T47D (cell line): Measurements from ENCODE around the gene DONSON.

ENCODE experiments used
- DNase-seq, 2 experiments: peaks; one replicate each; pipeline versions ENCODE4 v3.0.0 to v3.0.0-alpha.2; 2011 to 2012; ENCODE audit warnings: low read depth in 1 of 2, low spot score in 1 of 2
- JUND ChIP-seq: IDR thresholded peaks from 2 replicates; pipeline ENCODE4 v1.6.1; 2012; ENCODE audit warnings: low read depth
- in situ Hi-C: cut with HindIII; loops from 2 replicates; pipeline ENCODE4 v1.10.0; 2016; ENCODE audit warnings: low sequenced_read_pairs, low pct_unique_long_range_greater_than_20kb

The DONSON gene

GRCh38 chr21:33557447-33557846, 31.0 kb downstream of the DONSON start:
- in situ Hi-C loops: no loop called here
- no peak for TF ChIP-seq JUND
- DNase-seq: no peak

GRCh38 chr21:33554982-33555344, 33.5 kb downstream of the DONSON start:
- no peak for DNase-seq

DNA sequence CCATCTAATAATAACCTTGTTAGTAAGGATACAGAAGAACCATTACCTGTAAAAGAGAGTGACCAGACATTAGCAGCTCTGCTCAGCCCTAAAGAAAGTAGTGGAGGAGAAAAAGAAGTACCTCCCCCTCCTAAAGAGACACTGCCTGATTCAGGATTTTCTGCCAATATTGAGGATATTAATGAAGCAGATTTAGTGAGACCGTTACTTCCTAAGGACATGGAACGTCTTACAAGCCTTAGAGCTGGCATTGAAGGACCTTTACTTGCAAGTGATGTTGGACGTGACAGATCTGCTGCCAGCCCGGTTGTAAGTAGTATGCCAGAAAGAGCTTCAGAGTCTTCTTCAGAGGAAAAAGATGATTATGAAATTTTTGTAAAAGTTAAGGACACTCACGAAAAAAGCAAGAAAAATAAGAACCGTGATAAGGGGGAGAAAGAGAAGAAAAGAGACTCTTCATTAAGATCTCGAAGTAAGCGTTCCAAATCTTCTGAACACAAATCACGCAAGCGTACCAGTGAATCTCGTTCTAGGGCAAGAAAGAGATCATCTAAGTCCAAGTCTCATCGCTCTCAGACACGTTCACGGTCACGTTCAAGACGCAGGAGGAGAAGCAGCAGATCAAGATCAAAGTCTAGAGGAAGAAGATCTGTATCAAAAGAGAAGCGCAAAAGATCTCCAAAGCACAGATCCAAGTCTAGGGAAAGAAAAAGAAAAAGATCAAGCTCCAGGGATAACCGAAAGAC, 34.1 kb downstream of the DONSON start:
- TF ChIP-seq JUND: no peak
- no peak for DNase-seq
- in situ Hi-C loops: no loop called here

More at GRCh38 chr21:33554982-33555344, 33.5 kb downstream of the DONSON start:
- in situ Hi-C loops: no loop called here
- TF ChIP-seq JUND: no peak

DNA sequence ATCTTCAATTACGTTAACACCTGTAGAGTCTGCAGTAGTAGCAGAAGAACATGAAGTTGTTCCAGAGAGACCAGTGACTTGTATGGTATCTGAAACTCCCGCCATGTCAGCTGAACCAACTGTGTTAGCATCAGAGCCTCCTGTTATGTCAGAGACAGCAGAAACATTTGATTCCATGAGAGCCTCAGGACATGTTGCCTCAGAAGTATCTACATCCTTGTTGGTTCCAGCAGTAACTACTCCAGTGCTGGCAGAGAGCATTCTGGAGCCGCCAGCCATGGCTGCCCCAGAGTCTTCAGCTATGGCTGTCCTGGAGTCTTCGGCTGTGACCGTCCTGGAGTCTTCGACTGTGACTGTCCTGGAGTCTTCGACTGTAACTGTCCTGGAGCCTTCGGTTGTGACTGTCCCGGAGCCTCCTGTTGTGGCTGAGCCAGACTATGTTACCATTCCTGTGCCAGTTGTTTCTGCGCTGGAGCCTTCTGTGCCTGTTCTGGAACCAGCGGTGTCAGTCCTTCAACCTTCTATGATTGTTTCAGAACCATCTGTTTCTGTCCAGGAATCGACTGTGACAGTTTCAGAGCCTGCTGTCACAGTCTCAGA, 35.4 kb downstream of the DONSON start:
- no peak for TF ChIP-seq JUND
- DNase-seq: no peak
- in situ Hi-C loops: no loop called here

- no peak for DNase-seq
- no peak for TF ChIP-seq JUND
- in situ Hi-C loops: no loop called here
Observed at GRCh38 chr21:33552093-33552998, 36.1 kb downstream of the DONSON start.

GRCh38 chr21:33551664-33552063, 36.8 kb downstream of the DONSON start:
- DNase-seq: no peak
- no peak for TF ChIP-seq JUND
- in situ Hi-C loops: no loop called here

DNA sequence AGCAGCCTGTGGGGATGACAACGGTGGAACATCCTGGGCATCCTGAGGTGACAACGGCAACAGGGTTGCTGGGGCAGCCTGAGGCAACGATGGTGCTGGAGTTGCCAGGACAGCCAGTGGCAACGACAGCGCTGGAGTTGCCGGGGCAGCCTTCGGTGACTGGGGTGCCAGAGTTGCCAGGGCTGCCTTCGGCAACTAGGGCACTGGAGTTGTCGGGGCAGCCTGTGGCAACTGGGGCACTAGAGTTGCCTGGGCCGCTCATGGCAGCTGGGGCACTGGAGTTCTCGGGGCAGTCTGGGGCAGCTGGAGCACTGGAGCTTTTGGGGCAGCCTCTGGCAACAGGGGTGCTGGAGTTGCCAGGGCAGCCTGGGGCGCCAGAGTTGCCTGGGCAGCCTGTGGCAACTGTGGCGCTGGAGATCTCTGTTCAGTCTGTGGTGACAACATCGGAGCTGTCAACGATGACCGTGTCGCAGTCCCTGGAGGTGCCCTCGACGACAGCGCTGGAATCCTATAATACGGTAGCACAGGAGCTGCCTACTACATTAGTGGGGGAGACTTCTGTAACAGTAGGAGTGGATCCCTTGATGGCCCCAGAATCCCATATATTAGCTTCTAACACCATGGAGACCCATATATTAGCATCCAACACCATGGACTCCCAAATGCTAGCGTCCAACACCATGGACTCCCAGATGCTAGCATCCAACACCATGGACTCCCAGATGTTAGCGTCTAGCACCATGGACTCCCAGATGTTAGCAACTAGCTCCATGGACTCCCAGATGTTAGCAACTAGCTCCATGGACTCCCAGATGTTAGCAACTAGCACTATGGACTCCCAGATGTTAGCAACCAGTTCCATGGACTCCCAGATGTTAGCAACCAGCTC, 37.5 kb downstream of the DONSON start:
- in situ Hi-C loops: no loop called here
- DNase-seq: no peak
- no peak for TF ChIP-seq JUND

- TF ChIP-seq JUND: no peak
- in situ Hi-C loops: no loop called here
- no peak for DNase-seq
Observed at GRCh38 chr21:33549848-33550771, 38.4 kb downstream of the DONSON start.

GRCh38 chr21:33546086-33546485, 42.4 kb downstream of the DONSON start:
- in situ Hi-C loops: no loop called here
- no peak for TF ChIP-seq JUND
- DNase-seq: no peak

DNA sequence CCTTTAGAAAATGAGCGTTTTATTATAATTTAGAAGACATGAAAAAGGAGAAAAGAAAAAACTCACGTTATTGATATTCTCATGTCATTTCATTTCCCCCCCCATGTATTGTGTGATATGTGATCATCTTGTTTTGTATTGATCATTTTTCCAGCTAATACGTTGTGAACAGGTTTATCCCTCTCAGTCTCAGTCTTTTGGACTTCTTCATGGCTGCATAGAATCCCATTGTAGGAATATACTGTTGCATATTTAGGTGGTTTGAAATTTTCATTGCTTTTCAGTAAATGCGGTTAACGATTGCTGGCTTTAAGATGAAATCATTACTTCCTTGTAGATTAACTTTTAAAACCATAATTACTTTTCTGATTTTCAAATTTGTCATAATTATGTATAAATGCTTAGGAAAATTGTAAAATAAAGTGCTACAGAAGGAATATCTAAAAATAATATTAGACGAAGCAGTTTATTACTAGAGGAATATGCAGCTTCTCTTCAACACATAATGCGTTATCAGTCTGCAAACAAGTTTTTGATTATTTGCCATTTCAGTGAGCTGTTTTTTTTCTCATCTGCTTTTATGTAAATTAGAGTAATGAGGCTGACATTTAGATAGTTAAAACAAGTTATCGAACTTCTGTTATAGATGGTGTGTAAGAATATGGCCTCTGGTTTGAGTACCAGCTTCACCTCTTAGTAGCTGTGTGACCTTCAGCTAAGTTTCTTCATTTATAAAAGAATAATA, 43.9 kb downstream of the DONSON start:
- in situ Hi-C loops: no loop called here

GRCh38 chr21:33543505-33544129, 44.9 kb downstream of the DONSON start:
- in situ Hi-C loops: no loop called here
- TF ChIP-seq JUND: no peak
- DNase-seq: no peak

More for the DNA sequence above, 43.9 kb downstream of the DONSON start:
- TF ChIP-seq JUND: no peak
- no peak for DNase-seq
